Right cardiac atrium (tissue), 5 donors: ENCODE results near the gene HPF1. TPM values are rescaled to one million over a fixed set of nuclear protein-coding genes. Genes with fewer than 3 reads are reported as not detected.
A peak's percentile ranks its signal among the peaks of the same experiment; 100 is the strongest.
"Not testable (repeated sequence)": the region's sequence is repeated elsewhere in the genome, so short reads cannot be mapped to it uniquely, and the experiment has no call there.

Source experiments
- ATAC-seq, 2 donors: fragments of 200-7000 bp; cut with Tn5 transposase; one replicate each; pipeline versions ENCODE4 v1.8.0 to v1.9.1; 2020; ENCODE audit warnings: moderate library complexity in 2 of 2, mild to moderate bottlenecking in 1 of 2
- DNase-seq, 3 donors: peaks; one replicate each; pipeline ENCODE4 v3.0.0-alpha.2; 2020
- H3K27ac ChIP-seq: one replicate; pipeline ENCODE4 v1.5.1; 2013; ENCODE audit warnings: mild to moderate bottlenecking, low read length, control low read depth, moderate library complexity
- H3K27me3 ChIP-seq: one replicate; pipeline ENCODE4 v1.6.1; 2013; ENCODE audit not compliant: control insufficient read depth, insufficient read depth
- H3K4me1 ChIP-seq: one replicate; pipeline ENCODE4 v1.6.1; 2013; ENCODE audit warnings: low read length; ENCODE audit not compliant: control insufficient read depth, insufficient read depth
- H3K4me3 ChIP-seq: one replicate; pipeline ENCODE4 v1.5.1; 2013; ENCODE audit warnings: low read length, control low read depth
- H3K9me3 ChIP-seq: one replicate; pipeline ENCODE4 v1.6.1; 2013; ENCODE audit warnings: low read length; ENCODE audit not compliant: control insufficient read depth
- WGBS: extraction: QIAGEN DNeasy Blood & Tissue Kit; methylation state at CpG from one replicate; pipeline ENCODE4 v1.1.7; 2013; 5-methylcytosine and 5-hydroxymethylcytosine counted together
- intact Hi-C, 4 donors: fragments of 100-400 bp; cut with DNase I; formaldehyde crosslinking; loops; one replicate each; pipeline versions ENCODE4 v1.11.0 to v1.14.0; 2022 to 2023
- polyA plus RNA-seq: library from polyadenylated mRNA; stranded (reverse); fragments of 200-250 nt; gene quantifications from one replicate; pipeline ENCODE4 v1.2.3, GENCODE V29; 2013
- total RNA-seq, 4 donors: library from RNA; stranded (reverse); fragmentation: NEBNext Ultra II Directional; extraction: Animal tissue kit (Norgen Biotek cat#: 25700); gene quantifications; one replicate each; pipeline ENCODE4 v1.2.1, GENCODE V29; 2021
- donor health status: healthy with polysubstance abuse.
- donor health status: DM: no; HTN: yes; CAD: no.
- donor health status: DM: no; HTN: no; CAD: no.
- donor health status: DM: no; HTN: yes; CAD: no; lungs with severe emphysema.
- donor health status: DM: yes; HTN: yes; CAD: no.

The HPF1 gene
- total and polyA plus RNA-seq, 5 donors = 15.3 to 27.2 (median 17.0) TPM

GRCh38 chr4:169773889-169774288 is 16.1 kb upstream of the HPF1 start:
- Histone ChIP-seq H3K27me3 (no peaks in the 10 kb centered on the region), H3K9me3 (no peaks in the 10 kb centered on the region), H3K27ac (no peak overlapping the region), H3K4me3 (no peak overlapping the region), H3K4me1 (no peaks in the 10 kb centered on the region)
- ATAC-seq (no peak), DNase-seq (no peak)
- intact Hi-C loops = no loop called here
- 85% methylated on average over 7 of the region's 7 CpGs for WGBS

- H3K27me3 ChIP-seq, H3K9me3 ChIP-seq, intact Hi-C loops, H3K4me3 ChIP-seq, DNase-seq, ATAC-seq, H3K4me1 ChIP-seq, H3K27ac ChIP-seq: not testable (repeated sequence)
- 91% methylated on average over 11 of the region's 11 CpGs for WGBS
Measured at GRCh38 chr4:169771556-169772080, 13.9 kb upstream of the HPF1 start.

- ATAC-seq = no peak
- no peaks in the 10 kb centered on the region for H3K9me3 ChIP-seq
- DNase-seq = no peak
- H3K4me1 ChIP-seq = no peaks in the 10 kb centered on the region
- no peak overlapping the region for H3K4me3 ChIP-seq
- H3K27me3 ChIP-seq = no peaks in the 10 kb centered on the region
- H3K27ac ChIP-seq = no peak overlapping the region
- intact Hi-C loops = no loop called here
Measured at GRCh38 chr4:169770416-169770815, 12.7 kb upstream of the HPF1 start.

GRCh38 chr4:169768385-169768784 is 10.6 kb upstream of the HPF1 start:
- no peaks in the 10 kb centered on the region for H3K4me1 ChIP-seq
- no peak overlapping the region for H3K27ac ChIP-seq
- H3K9me3 ChIP-seq = no peaks in the 10 kb centered on the region
- no peak for ATAC-seq
- DNase-seq = no peak
- intact Hi-C loops = no loop called here
- no peak overlapping the region for H3K4me3 ChIP-seq
- H3K27me3 ChIP-seq = no peaks in the 10 kb centered on the region
- WGBS = 88% methylated on average over 3 of the region's 3 CpGs

- WGBS = 77% methylated on average over 3 of the region's 3 CpGs
- no peaks in the 10 kb centered on the region for H3K4me1 ChIP-seq
- H3K4me3 ChIP-seq = no peak overlapping the region
- no peaks in the 10 kb centered on the region for H3K9me3 ChIP-seq
- intact Hi-C loops = no loop called here
- H3K27ac ChIP-seq = no peak overlapping the region
- no peak for DNase-seq
- H3K27me3 ChIP-seq = no peaks in the 10 kb centered on the region
- no peak for ATAC-seq
Measured at GRCh38 chr4:169766741-169767140, 9.0 kb upstream of the HPF1 start.

- 74% methylated on average over 2 of the region's 2 CpGs for WGBS
Measured at GRCh38 chr4:169765835-169766234, 8.1 kb upstream of the HPF1 start.

GRCh38 chr4:169761846-169762245 is 4.1 kb upstream of the HPF1 start:
- intact Hi-C loops = no loop called here
- 58% methylated on average over 4 of the region's 4 CpGs for whole genome bisulfite sequencing
- H3K9me3 ChIP-seq = no peaks in the 10 kb centered on the region
- H3K4me3 ChIP-seq = no peak overlapping the region
- no peaks in the 10 kb centered on the region for H3K27me3 ChIP-seq
- no peak overlapping the region for H3K27ac ChIP-seq
- ATAC-seq = no peak
- no peaks in the 10 kb centered on the region for H3K4me1 ChIP-seq
- DNase-seq = no peak

More at GRCh38 chr4:169765835-169766234, 8.1 kb upstream of the HPF1 start:
- Histone ChIP-seq H3K9me3 (no peaks in the 10 kb centered on the region), H3K4me1 (no peaks in the 10 kb centered on the region), H3K4me3 (no peak overlapping the region), H3K27me3 (no peaks in the 10 kb centered on the region), H3K27ac (no peak overlapping the region)
- ATAC-seq = no peak
- intact Hi-C loops = no loop called here
- no peak for DNase-seq

GRCh38 chr4:169758401-169758962 is 738 bp upstream of the HPF1 start:
- no peak overlapping the region for H3K27ac ChIP-seq
- intact Hi-C loops = no loop called here
- no peak for DNase-seq
- WGBS = 44% methylated on average over 11 of the region's 11 CpGs
- H3K4me3 ChIP-seq = peak overlapping the region; percentile 93
- H3K4me1 ChIP-seq = no peaks in the 10 kb centered on the region
- H3K27me3 ChIP-seq = no peaks in the 10 kb centered on the region
- no peaks in the 10 kb centered on the region for H3K9me3 ChIP-seq
- ATAC-seq = peak; percentile 6 to 10

- H3K27me3 ChIP-seq = no peaks in the 10 kb centered on the region
- no peaks in the 10 kb centered on the region for H3K9me3 ChIP-seq
- no peak overlapping the region for H3K27ac ChIP-seq
- no peaks in the 10 kb centered on the region for H3K4me1 ChIP-seq
- WGBS = 2% methylated on average over 13 of the region's 13 CpGs
- peak overlapping the region; percentile 93 for H3K4me3 ChIP-seq
- ATAC-seq = no peak
- intact Hi-C loops = no loop called here
- DNase-seq = no peak
Measured at GRCh38 chr4:169756971-169757574, 671 bp downstream of the HPF1 start.

GRCh38 chr4:169745291-169745690 is 12.5 kb downstream of the HPF1 start:
- Histone ChIP-seq H3K27me3 (no peaks in the 10 kb centered on the region), H3K4me1 (peaks cover 2% of the 10 kb centered on the region), H3K4me3 (no peak overlapping the region), H3K27ac (no peak overlapping the region), H3K9me3 (no peaks in the 10 kb centered on the region)
- WGBS = 100% methylated on average over 1 of the region's 1 CpG
- DNase-seq (no peak), ATAC-seq (no peak)
- intact Hi-C loops = no loop called here

GRCh38 chr4:169744601-169745000 is 13.1 kb downstream of the HPF1 start:
- Histone ChIP-seq H3K27me3 (no peaks in the 10 kb centered on the region), H3K27ac (no peak overlapping the region), H3K4me1 (peaks cover 2% of the 10 kb centered on the region), H3K4me3 (no peak overlapping the region), H3K9me3 (no peaks in the 10 kb centered on the region)
- intact Hi-C loops = no loop called here
- DNase-seq = no peak
- ATAC-seq = no peak
- 100% methylated on average over 1 of the region's 1 CpG for WGBS
